ENCODE results near the gene PMM2. TPM values are rescaled to one million over a fixed set of nuclear protein-coding genes. Genes with fewer than 3 reads are reported as not detected.

Gene PMM2
- total and polyA plus RNA-seq, 9 of the 15 experiments (the other 6 are each of a cell fraction or from before 2014, with no cell fraction given): 5.6 to 42.7 (median 25.9) TPM

DNA sequence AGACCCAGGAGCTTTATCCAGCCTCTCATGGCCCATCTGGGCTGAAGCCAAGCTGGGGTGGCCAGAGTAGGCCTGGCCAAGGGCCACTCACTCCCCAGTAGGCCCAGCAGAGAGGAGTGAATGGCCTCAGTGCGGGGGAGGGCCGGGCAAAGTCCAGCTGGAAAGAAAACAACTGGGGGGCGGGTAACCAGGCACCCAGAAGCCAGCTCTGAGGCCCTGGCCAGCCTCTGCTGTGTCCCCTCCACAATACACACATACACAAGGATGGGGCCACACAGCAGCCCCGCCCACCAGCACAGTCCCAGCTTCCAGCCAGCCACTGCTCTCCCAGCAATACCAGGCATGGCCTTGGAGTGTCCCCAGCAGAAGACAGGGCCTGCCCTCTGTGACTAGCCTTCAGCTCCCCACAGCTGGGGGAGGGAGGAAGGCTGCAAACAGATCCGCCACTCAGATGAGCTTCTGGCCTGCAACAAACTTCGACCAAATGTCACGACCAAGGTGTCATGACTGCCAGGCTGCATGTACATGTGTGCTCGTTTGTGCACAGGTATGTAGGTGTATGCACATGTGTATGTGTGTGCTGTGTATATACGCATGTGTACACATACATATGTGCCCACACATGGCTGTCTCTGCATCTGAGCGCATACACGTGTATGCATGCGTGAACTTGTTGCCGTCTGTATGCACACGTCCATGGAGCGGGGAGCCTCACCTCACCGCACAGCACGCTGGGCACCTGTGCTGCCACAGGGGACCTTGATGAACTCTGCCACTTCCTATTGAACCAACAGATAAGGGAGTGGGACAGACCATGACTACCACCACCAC, 66.2 kb downstream of the PMM2 start:
- Histone ChIP-seq H4K20me1 (replicated peaks; ENCODE audit: control insufficient read depth, insufficient read depth, low read length) (peaks cover 55% of the 10 kb centered on the region), H3K9me1 (ENCODE audit: control insufficient read depth, insufficient read depth, low read length) (peaks cover 18% of the 10 kb centered on the region), H3K9ac (ENCODE audit: insufficient read depth in 1 of 2, low read depth in 2 of 2, low read length in 2 of 2) (peak overlapping the region in 1 of 2 experiments; percentile 53; a peak in 2 of 4 replicates), H2AFZ (ENCODE audit: low read depth, low read length) (no peak overlapping the region), H3K27ac (ENCODE audit: extremely low read depth, low read depth, low read length) (no peak overlapping the region), H3K79me2 (ENCODE audit: control insufficient read depth, insufficient read depth, low read length) (peaks cover 88% of the 10 kb centered on the region), H3K9me3 (replicated peaks; ENCODE audit: control insufficient read depth, insufficient read depth, low read depth, low read length) (no peaks in the 10 kb centered on the region), H3K4me3 (no peak overlapping the region), H3K27me3 (ENCODE audit: control insufficient read depth in 2 of 2, insufficient read depth in 2 of 2, low read length in 2 of 2) (no peaks in the 10 kb centered on the region), H3K4me2 (ENCODE audit: insufficient read depth, low read length) (no peak overlapping the region), H3K36me3 (ENCODE audit: control insufficient read depth, insufficient read depth, low read length) (peaks cover 27% of the 10 kb centered on the region; the same call in 1 of the 3 replicates), H3K4me1 (replicated peaks in 1 of 2; ENCODE audit: control insufficient read depth in 2 of 2, insufficient read depth in 2 of 2, low read length in 2 of 2) (peaks cover 47 to 77% of the 10 kb centered on the region in 2 experiments)
- ChIA-PET POLR2A (interaction anchor here (0.7 to 1.7 kb wide), 5 partner anchors 10 to 145 kb away, joined by 3 to 11 read pairs (median 3); partner anchors contain the start of gene LITAFD), CTCF (ENCODE audit: low intra/inter-chr PET ratio) (interaction anchor here (0.7 to 1.1 kb wide), 3 partner anchors 17 to 270 kb away, joined by 3 to 4 read pairs (median 4); no protein-coding TSS in a partner anchor)
- no TSS peak for BruUV-seq (replicated peaks)
- intact Hi-C loops (cut with micrococcal nuclease): no loop called here
- WGBS (ENCODE audit: insufficient coverage, low coverage, missing lambda C conversion rate): 65% methylated on average over 17 of the region's 17 CpGs
- DNase-seq (ENCODE audit: extremely low read depth in 1 of 4, low spot score in 3 of 4) (peak; percentile 49 to 74 (median 60)), FAIRE-seq (peak; percentile 93), ATAC-seq (peak; percentile 75)
- in situ Hi-C loops (cut with MboI): no loop called here
- peak; percentile 23 for TF ChIP-seq MEIS2 (IDR thresholded peaks at IDR 0.05; ENCODE audit: partially characterized antibody)
- TF ChIP-seq ZNF24 (IDR thresholded peaks at IDR 0.05): no peak
- TF ChIP-seq, protein P1, sequence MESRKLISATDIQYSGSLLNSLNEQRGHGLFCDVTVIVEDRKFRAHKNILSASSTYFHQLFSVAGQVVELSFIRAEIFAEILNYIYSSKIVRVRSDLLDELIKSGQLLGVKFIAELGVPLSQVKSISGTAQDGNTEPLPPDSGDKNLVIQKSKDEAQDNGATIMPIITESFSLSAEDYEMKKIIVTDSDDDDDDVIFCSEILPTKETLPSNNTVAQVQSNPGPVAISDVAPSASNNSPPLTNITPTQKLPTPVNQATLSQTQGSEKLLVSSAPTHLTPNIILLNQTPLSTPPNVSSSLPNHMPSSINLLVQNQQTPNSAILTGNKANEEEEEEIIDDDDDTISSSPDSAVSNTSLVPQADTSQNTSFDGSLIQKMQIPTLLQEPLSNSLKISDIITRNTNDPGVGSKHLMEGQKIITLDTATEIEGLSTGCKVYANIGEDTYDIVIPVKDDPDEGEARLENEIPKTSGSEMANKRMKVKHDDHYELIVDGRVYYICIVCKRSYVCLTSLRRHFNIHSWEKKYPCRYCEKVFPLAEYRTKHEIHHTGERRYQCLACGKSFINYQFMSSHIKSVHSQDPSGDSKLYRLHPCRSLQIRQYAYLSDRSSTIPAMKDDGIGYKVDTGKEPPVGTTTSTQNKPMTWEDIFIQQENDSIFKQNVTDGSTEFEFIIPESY (CRISPR knock-in tag; IDR thresholded peaks at IDR 0.05): peak; percentile 27; the same call in 1 of the 2 replicates
- TF ChIP-seq RBFOX2 (IDR thresholded peaks at IDR 0.05; ENCODE audit: low read depth, low read length): peak; percentile 53
- TF ChIP-seq, protein P2, sequence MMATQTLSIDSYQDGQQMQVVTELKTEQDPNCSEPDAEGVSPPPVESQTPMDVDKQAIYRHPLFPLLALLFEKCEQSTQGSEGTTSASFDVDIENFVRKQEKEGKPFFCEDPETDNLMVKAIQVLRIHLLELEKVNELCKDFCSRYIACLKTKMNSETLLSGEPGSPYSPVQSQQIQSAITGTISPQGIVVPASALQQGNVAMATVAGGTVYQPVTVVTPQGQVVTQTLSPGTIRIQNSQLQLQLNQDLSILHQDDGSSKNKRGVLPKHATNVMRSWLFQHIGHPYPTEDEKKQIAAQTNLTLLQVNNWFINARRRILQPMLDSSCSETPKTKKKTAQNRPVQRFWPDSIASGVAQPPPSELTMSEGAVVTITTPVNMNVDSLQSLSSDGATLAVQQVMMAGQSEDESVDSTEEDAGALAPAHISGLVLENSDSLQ (IDR thresholded peaks at IDR 0.05): peak; percentile 61
- TF ChIP-seq, protein P3, sequence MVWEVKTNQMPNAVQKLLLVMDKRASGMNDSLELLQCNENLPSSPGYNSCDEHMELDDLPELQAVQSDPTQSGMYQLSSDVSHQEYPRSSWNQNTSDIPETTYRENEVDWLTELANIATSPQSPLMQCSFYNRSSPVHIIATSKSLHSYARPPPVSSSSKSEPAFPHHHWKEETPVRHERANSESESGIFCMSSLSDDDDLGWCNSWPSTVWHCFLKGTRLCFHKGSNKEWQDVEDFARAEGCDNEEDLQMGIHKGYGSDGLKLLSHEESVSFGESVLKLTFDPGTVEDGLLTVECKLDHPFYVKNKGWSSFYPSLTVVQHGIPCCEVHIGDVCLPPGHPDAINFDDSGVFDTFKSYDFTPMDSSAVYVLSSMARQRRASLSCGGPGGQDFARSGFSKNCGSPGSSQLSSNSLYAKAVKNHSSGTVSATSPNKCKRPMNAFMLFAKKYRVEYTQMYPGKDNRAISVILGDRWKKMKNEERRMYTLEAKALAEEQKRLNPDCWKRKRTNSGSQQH (CRISPR knock-in tag; IDR thresholded peaks at IDR 0.05): 0 out of 2 replicates have a peak, but pooled peaks have one; percentile 15
- 0 out of 2 replicates have a peak, but pooled peaks have one; percentile 11 for TF ChIP-seq SUPT5H (IDR thresholded peaks at IDR 0.05)
- TF ChIP-seq, protein P4, sequence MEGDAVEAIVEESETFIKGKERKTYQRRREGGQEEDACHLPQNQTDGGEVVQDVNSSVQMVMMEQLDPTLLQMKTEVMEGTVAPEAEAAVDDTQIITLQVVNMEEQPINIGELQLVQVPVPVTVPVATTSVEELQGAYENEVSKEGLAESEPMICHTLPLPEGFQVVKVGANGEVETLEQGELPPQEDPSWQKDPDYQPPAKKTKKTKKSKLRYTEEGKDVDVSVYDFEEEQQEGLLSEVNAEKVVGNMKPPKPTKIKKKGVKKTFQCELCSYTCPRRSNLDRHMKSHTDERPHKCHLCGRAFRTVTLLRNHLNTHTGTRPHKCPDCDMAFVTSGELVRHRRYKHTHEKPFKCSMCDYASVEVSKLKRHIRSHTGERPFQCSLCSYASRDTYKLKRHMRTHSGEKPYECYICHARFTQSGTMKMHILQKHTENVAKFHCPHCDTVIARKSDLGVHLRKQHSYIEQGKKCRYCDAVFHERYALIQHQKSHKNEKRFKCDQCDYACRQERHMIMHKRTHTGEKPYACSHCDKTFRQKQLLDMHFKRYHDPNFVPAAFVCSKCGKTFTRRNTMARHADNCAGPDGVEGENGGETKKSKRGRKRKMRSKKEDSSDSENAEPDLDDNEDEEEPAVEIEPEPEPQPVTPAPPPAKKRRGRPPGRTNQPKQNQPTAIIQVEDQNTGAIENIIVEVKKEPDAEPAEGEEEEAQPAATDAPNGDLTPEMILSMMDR (IDR thresholded peaks at IDR 0.05 in 2 of 3, conservative IDR thresholded peaks at IDR 0.05 in 1 of 3; ENCODE audit: insufficient read depth in 2 of 3, low read depth in 1 of 3, low read length in 3 of 3): peak; percentile 33 to 63 (median 37); a peak in 4 of 6 replicates
- TF ChIP-seq RAD21 (CRISPR knock-in tag; conservative IDR thresholded peaks at IDR 0.05 in 1 of 2, IDR thresholded peaks at IDR 0.05 in 1 of 2): peak in 1 of 2 experiments; percentile 48; a peak in 2 of 4 replicates
- peak in 1 of 2 experiments; percentile 46; a peak in 1 of 4 replicates for TF ChIP-seq KDM1A (IDR thresholded peaks at IDR 0.05)
- TF ChIP-seq, protein P5, sequence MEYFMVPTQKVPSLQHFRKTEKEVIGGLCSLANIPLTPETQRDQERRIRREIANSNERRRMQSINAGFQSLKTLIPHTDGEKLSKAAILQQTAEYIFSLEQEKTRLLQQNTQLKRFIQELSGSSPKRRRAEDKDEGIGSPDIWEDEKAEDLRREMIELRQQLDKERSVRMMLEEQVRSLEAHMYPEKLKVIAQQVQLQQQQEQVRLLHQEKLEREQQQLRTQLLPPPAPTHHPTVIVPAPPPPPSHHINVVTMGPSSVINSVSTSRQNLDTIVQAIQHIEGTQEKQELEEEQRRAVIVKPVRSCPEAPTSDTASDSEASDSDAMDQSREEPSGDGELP (CRISPR knock-in tag; IDR thresholded peaks at IDR 0.05; ENCODE audit: borderline replicate concordance): peak; percentile 80
- peak; percentile 52; the same call in 1 of the 2 replicates for TF ChIP-seq EGR1 (conservative IDR thresholded peaks at IDR 0.05)

Measured in K562 (cell line).